GM18867 (cell line): ENCODE measurements around the gene AIFM1.
"Not testable (repeated sequence)": the region's sequence is repeated elsewhere in the genome, so short reads cannot be mapped to it uniquely, and the experiment has no call there.

Source experiments
- ATAC-seq: cut with Tn5 transposase; IDR thresholded peaks from one replicate; pipeline ENCODE4 v1.9.1; 2021; ENCODE audit warnings: mild to moderate bottlenecking, moderate library complexity; ENCODE audit not compliant: unreplicated experiment

The AIFM1 gene

DNA sequence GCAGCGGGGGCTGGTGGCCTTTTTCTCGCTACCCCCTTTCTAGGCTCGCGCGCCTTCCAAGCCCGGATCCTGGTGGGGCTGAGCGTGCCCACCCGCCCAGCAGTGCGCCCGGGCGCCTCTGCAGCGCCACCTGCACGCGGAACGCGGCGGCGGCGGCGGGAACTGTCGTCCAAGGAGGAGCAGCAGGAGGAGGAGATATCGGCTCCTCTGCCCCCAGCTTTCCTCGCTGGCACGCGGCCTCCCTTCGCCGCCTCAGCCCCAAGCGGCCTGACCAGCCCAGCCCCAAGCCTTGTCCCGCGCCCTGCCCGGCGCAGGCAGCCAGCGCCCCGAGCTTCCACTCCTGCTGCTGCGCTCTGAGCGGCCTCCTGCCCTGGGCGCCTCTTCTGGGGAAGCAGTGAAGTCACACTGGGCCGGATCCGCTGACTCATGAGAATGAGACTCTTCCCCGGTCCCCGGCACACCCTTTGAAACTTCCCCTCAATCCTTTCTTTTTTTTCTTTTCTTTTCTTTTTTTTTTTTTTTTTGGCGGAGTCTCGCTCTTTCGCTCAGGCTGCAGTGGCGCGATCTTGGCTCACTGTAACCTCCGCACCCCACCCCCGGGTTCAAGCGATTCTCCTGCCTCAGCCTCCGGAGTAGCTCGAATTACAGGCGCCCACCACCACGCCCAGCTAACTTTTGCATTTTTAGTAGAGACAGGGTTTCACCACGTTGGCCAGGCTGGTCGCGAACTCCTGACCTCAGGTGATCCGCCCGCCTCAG is 44.7 kb downstream of the AIFM1 start:
- ATAC-seq, result peak; percentile 68

DNA sequence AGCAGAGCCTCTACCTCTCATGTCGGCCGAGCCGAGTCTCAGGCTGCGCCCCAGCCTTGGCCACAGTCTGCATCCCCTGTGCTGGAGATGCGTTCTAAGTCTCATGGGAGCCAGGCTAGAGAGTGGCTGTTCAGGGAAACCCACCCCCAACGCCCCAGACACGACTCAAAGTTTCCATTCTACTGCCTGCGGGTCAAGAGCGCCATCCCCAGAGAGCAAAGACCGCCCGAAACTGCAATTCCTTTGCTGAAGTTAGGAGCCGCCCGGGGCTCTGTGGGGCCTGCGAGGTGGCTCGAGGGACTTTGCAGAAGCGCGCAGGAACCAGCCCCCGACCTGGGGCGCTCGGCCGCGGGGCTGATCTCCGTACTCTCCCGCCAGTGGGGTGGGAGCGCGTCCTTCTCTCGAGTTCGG is 45.3 kb downstream of the AIFM1 start:
- peak; percentile 33 for ATAC-seq

- ATAC-seq, result no peak
Observed at GRCh38 chrX:130119312-130119898, 46.2 kb downstream of the AIFM1 start.

GRCh38 chrX:130118441-130119311 is 47.0 kb downstream of the AIFM1 start:
- no peak for ATAC-seq

DNA sequence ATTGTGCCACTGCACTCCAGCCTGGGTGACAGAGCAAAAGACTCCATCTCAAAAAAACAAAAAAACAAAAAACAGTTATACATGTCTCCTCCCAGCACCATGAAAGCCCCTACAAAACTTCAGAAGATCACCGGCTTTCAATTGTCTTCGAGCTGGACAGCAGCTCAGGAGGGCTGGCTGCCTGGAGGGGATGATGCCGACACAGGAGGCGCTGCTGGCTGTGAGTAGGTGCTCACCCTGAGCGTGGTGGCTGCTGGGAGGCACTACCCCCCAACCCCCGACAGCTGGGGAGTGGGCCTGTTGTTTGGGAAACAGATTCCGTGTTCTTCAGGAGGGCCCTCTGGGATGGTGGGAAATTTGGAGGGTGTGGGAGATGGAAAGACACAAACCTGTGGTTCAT is 48.5 kb downstream of the AIFM1 start:
- ATAC-seq, result no peak

- not testable (repeated sequence) for ATAC-seq
Observed at GRCh38 chrX:130115119-130115885, 50.3 kb downstream of the AIFM1 start.

- no peak for ATAC-seq
Observed at GRCh38 chrX:130114141-130114588, 51.5 kb downstream of the AIFM1 start.

DNA sequence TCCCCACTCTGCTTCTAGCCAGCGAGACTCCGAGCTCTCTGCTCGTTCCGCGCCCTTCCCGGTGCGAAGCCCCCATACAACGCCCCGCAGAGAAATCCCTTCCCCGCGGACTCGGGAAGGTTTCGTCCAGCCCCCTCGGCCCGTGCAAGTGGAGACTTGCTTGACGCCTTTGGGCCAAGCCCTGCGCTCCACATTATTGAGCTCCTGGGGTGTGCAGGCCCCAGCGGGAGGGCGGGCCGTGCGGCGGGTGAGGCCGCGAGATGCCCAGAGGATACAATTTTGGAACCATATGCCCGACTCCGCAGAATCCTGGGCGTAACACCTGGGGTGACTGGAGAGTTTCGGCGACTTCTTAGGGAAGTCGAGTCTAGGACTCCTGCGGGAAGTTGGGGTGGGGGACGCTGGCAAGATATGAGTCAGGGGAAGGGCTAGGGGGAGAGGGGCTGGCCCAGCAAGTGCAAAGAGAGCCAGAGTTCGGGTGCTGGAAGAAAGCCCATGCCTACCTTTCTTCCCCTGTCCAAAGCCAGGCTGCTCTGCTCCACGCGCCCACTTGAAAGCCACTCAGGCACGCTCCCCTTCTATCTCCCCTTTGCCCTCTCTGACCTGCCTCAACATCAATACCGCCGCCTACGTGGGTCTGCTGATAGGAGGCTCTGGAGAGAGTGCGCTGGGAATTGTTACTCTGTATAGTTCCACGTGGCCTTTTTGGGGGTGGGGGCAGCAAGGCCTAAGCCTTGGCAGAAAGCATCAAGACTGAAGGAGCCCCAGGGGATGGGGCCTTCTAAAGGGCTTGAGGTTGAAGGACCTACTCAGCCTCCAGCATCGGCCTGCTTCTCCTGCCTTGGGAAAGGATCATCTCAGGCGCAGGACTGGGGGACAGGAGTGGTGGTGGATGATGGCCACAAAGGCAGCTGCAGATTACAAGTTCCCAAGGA is 54.2 kb downstream of the AIFM1 start:
- no peak for ATAC-seq

- ATAC-seq, result peak; percentile 38
Observed at GRCh38 chrX:130110379-130111219, 55.0 kb downstream of the AIFM1 start, which contains the start of gene ELF4. TSS of gene ELF4 (minus strand) at chrX:130110497. CDS start at chrX:130081330, 29,167 bp downstream.

DNA sequence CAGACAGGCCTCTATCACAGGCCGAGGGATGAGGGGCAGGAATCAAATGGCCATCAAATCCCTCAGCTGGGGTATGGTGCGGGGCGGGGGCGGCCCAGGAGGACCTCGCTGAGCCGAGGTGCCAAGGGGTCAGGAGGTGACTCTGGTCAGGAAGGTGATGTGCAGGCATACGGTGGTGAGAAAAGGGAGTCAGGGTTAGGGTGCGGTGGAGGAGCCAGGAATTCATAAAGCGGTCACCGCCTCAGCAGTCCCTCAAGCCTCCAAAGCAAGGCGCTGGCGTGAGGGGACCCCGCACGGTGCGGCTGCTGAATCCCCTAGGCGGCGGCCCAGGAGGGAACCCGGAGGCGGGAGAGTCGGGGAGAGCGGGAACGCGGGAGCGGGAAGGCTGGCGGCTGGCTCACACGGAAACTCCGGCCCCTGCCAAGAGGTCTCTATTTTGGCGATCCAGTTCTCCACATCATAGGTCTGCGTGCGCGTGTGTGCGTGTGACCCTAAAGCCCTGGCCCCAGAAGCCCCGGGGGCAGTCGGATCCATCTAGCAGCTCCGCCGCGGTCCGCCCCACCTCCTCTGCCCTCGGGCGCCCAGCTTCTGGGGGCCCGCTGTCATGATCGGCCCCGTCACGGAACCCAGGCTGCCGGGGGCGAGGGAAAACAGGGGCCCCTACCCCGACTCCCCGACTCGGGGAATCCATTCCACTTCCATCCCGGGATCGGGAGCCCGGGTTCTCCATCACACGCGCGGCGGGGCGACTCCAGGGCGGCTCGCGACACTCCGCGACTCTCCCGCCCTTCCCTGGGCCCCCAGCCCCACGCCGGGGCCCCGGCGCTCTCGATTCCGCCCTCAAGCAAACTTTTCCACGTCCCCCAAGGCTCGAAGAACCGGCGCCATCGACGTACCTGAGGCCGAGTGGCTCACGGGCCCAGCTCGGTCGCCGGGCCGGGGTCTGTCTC is 55.9 kb downstream of the AIFM1 start:
- ATAC-seq, result no peak

DNA sequence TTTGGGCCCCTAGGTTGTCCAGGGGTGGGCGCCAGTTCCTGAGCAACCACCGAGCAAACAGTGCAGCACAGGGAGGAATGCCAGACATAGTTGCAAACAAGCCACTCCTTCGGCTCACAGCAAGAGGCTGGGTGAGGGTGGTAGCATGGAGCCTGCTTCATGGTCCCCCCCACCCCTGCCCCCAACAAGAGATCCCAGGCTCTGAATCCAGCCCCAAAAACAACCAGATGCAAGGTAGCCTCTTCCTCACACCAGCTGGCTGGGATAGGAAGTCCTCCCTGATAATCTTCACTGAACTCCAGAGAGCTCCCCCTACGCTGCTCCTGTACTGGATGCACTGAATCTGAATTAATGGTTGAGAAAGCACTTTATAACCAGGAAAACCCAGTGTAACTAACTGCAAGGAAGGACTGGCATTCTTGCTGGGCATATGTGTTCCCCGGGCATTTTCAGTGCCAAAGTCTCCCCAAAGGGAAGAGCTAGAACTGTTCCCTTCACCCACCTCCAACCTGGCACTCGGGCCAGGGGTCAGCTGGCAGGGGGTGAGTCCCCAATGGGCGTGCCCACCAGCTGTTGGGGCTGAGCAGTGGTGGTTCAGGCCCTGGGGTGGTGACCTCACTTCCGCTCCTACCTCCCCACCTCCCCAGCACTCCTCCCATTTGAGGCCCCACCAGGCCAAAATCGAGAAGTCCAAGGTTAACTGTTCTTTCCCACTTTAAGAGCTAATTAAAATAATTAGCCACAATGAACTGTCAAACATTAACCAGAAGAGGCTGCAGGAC is 56.8 kb downstream of the AIFM1 start:
- peak; percentile 64 for ATAC-seq

DNA sequence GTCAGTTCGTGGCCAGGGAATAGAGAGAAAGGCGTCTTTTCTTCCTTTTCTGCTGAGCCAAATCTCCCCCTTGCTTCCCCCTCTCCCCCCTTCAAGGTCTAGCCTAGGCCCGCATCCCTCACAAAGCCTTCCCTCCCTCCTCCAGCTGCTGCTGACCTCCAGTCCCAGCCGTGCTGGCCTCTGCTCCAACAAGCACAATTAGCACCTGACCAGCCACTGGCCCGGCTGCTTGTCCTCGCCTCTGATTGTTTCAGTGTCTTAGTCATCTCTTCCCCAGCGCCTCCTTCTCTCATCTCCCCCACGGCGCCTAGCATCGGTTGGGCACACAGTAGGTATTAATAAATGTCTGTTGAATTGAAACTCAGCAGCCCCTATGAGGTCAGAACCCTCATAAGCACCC is 59.6 kb downstream of the AIFM1 start:
- no peak for ATAC-seq

DNA sequence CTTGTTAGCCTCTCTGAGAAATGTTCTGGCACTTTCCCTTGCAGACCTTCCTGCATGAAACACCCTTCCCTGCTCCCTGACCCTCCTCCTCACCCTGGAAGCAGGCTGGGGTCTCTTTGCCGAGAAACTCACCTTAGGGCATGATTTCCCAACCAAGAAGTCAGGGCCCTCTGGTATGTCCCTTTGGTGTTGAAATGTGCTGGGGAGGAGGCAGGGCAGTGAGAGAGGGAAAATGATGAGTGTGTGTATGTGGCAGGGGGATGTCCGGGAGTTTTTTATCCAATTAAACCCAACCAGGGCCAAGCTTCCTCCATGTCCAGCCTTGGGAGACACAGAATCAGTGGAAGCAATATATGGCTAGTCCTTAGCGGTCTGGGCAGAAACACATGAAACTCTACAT is 60.4 kb downstream of the AIFM1 start:
- ATAC-seq, result no peak

GRCh38 chrX:130103605-130104004 is 62.0 kb downstream of the AIFM1 start:
- no peak for ATAC-seq

GRCh38 chrX:130100180-130100579 is 65.5 kb downstream of the AIFM1 start:
- ATAC-seq, result no peak

DNA sequence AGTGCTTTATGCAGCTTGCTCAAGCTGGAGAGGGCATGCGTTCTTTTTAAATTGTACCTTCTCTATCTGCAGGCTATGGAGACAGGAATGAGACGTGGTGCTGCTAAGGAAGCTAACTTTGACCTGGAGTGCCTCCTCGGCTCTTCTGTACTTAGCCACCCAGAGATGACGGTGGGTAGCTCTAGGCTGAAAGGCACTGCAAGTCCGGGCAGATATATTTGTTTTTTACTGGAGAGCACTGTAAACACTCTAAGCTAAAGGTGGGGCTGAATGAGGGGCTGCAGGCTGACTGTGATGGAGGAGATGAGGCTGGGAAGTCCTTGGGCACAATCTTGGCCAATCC is 67.5 kb downstream of the AIFM1 start:
- no peak for ATAC-seq
